GM12892 (cell line): ENCODE data around the gene TMEM147.

Source experiments
- DNase-seq: peaks from one replicate; pipeline ENCODE4 v3.0.0; 2011; ENCODE audit not compliant: insufficient read length
- FAIRE-seq: peaks from 2 replicates; lab custom pipeline; 2011; peaks lifted over from hg19 to GRCh38; lab: Jason Lieb, UNC
- POLR2A ChIP-seq: IDR thresholded peaks from 2 replicates; pipeline ENCODE4 v1.6.1; 2011; ENCODE audit warnings: low read depth, low read length, control low read depth
- POLR2AphosphoS5 ChIP-seq: IDR thresholded peaks from 2 replicates; pipeline ENCODE4 v1.6.1; 2011; ENCODE audit warnings: low read depth, low read length, control low read depth
- TAF1 ChIP-seq: IDR thresholded peaks from 2 replicates; pipeline ENCODE4 v1.6.1; 2011; ENCODE audit warnings: low read depth, mild to moderate bottlenecking, control low read depth, low read length, borderline replicate concordance

Gene TMEM147

DNA sequence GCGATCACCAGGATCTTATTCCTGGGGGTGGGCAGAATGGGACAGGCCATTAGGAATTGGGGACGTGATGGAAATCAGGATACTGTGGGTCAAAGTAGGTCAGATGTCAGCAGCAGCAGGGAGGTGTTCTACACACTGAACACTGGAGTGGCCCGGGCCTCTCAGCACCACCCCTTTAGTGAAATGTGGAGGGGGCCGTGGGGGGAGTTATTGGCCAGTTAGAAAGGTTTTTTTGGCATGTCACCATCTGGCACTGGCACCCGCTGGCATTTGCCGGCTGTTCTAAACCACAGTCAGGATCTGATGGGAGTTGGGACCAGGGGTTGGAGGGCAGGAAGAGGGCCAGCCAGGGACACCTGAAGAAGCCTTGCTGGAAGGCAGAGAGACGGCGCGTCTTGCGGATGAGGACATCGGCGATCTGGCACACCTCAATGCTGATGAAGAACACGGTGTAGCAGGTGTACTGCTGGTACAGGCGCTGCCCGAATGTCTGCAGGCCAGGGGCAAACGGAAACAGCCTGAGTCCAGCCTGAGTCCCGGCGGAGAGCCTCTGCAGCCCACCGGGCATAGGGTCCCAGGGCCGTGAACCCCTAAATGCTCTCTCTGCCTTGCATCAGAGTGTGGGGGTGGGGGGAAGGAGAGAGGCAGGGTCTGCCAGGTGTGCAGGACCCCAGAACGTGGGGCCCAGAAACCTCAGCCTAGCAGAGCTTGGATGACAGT, 5.8 kb downstream of the TMEM147 start:
- TF ChIP-seq POLR2AphosphoS5, result no peak
- TF ChIP-seq TAF1, result no peak
- TF ChIP-seq POLR2A, result no peak
- DNase-seq, result no peak
- FAIRE-seq, result no peak

GRCh38 chr19:35552534-35553384, 7.3 kb downstream of the TMEM147 start:
- no peak for TF ChIP-seq POLR2AphosphoS5
- TF ChIP-seq POLR2A, result no peak
- no peak for TF ChIP-seq TAF1
- FAIRE-seq, result no peak

DNA sequence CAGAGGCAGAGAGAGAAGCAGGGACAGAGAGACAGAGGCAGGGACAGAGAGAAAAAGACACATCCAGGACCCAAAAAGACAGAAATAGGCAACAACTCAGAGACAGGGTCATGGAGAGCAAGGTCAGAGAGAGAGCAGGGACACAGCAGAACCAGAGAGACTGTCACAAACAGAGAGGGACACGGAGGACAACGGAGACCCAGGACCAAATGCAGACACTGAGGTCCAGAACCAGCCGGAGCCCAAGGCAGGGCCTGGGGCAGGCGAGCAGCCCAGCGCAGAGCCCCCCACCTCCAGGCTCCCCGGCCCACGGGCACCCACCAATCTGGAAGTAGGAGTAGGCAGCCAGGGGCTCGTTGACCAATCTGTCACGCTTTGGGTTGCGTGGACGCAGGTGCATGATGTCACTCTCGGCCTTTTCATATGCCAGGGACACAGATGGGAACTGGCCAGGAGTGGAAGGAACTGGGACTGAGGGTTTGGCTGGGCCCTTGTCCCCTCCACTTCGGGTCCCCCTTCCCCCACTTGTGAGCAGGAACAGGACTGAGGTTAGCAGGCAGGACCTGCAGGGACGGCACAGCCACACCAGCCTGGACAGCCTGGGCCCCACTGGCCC, 8.1 kb downstream of the TMEM147 start:
- no peak for DNase-seq
- FAIRE-seq, result no peak
- no peak for TF ChIP-seq TAF1
- no peak for TF ChIP-seq POLR2AphosphoS5
- no peak for TF ChIP-seq POLR2A

More at GRCh38 chr19:35552534-35553384, 7.3 kb downstream of the TMEM147 start:
- DNase-seq, result no peak

DNA sequence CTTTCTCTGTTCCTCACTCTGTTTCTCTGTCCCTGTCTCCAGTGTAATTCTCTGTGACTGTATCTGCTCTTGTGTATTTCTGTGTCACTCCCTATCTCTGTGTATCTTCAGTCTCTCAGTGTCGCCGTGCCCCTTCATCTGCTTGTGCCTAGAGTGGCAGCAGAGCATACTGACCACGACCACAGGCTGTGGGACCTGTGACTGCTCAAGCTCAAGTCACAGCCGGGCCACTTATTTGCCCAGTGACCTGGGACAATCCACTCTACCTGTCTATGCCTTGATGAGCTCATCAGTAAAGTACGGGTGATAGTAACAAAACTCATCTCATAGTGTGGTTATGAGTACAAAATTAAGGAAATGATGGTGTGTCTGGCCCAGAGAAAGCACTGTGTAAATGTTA, 8.7 kb downstream of the TMEM147 start:
- no peak for FAIRE-seq
- no peak for DNase-seq
- TF ChIP-seq TAF1, result no peak
- no peak for TF ChIP-seq POLR2A
- no peak for TF ChIP-seq POLR2AphosphoS5

- FAIRE-seq, result no peak
- DNase-seq, result no peak
- no peak for TF ChIP-seq POLR2A
- no peak for TF ChIP-seq TAF1
- no peak for TF ChIP-seq POLR2AphosphoS5
Measured at GRCh38 chr19:35555301-35556005, 10.0 kb downstream of the TMEM147 start.

DNA sequence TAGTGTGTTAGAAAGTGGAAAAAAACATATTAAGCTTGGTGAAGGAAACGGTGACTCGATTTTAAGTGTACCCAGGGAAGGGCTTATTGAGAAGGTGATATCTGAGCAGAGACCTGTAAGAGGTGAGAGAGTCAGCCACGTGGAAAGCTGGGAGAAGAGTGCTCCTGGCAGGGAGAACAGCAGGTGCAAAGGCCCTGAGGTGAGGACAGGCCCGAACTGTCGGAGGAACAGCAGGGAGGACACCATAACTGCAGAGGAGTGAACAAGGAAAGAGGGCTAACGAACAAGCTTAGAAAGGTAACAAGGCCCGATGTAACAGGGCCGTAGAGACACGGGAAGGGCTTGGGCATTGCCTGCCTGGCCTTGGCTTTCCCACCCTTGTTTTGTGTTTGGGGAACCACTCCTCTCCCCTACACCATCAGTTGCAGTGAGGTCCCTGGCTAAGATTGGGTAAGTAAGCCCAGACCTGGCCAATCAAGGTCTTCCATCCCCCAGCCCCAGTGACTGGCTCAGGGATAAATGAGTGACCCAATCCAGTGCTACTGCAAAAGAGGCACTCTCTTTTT, 10.7 kb downstream of the TMEM147 start:
- DNase-seq (no peak), FAIRE-seq (no peak)
- TF ChIP-seq POLR2AphosphoS5, result no peak
- TF ChIP-seq TAF1, result no peak
- no peak for TF ChIP-seq POLR2A

DNA sequence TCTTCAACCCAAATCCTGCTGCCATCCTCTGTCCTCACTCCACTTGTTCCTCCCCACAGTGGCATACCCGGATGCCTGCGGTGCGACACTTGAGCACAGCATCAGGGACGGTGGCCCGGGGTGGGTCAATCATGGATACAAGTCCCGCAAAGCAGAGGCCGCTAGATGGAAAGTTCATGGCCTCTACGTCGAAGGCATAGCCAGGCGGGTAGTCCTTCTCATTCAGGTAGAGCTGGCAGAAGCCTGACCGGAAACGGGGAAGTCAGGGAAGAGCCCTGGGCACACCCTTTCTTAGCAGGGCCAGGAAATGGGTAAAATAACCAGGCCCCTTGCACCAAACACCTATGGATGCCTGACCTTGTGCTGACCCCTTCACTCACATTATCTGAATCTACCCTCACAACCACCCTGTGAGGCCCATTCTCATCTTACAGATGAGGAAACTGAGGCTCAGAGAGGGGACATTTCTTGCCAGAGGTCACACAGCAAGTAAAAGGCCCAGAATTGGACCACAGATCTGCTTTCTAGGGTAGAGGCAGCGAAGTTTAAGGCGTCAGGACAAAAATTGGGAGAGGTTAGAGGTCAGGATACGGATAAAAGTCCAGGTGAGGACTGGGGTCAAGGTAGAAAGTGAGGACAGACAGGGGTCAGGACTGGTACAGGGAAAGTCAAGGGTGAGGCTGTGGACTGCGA, 11.6 kb downstream of the TMEM147 start:
- TF ChIP-seq POLR2AphosphoS5, result no peak
- TF ChIP-seq TAF1, result no peak
- no peak for TF ChIP-seq POLR2A
- FAIRE-seq (no peak), DNase-seq (no peak)

- TF ChIP-seq TAF1 (no peak), POLR2A (no peak), POLR2AphosphoS5 (no peak)
- DNase-seq (no peak), FAIRE-seq (peak; percentile 84)
Measured at GRCh38 chr19:35557539-35558399, 12.3 kb downstream of the TMEM147 start.

GRCh38 chr19:35558400-35559280, 13.2 kb downstream of the TMEM147 start:
- no peak for DNase-seq
- TF ChIP-seq POLR2AphosphoS5 (no peak), TAF1 (no peak), POLR2A (no peak)
- FAIRE-seq, result no peak

DNA sequence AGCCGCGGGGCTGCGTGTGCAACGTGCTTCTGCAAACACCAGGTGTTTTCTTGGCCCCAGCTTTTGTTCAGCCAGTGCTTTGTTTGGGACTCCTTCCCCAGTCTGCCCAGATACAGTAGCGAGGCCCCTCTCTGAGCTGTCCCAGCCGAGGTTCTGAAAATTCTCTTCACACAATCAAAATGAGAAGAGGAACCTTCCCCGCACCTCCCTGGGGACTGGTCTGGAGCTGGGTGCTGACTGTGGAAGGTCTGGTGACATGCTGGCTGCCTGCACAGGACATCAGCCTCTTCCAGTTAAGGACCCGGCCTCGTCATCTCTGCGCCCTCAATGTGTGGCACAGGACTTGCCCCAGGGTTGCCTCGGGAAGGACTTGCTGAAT, 13.8 kb downstream of the TMEM147 start:
- DNase-seq, result peak; percentile 52
- no peak for FAIRE-seq

More for the DNA sequence above, 13.8 kb downstream of the TMEM147 start:
- TF ChIP-seq TAF1 (no peak), POLR2A (no peak), POLR2AphosphoS5 (no peak)
